ENCODE results near the gene CADM2. TPM values are rescaled to one million over a fixed set of nuclear protein-coding genes. Genes with fewer than 3 reads are reported as not detected.

Gene CADM2
- total RNA-seq, 1 experiment from 2014 or later, result not detected

GRCh38 chr3:85161544-85161943 is 202.8 kb downstream of the CADM2 start:
- Mint-ChIP-seq H3K4me1 (ENCODE audit: insufficient read depth, unreplicated experiment) (peaks cover 8% of the 10 kb centered on the region), H3K4me3 (ENCODE audit: unreplicated experiment) (no peak overlapping the region), H3K27me3 (ENCODE audit: insufficient read depth, unreplicated experiment) (no peaks in the 10 kb centered on the region), H3K9me3 (ENCODE audit: unreplicated experiment) (no peaks in the 10 kb centered on the region), H3K36me3 (ENCODE audit: insufficient read depth, unreplicated experiment) (no peaks in the 10 kb centered on the region), H3K27ac (ENCODE audit: low read depth, unreplicated experiment) (peak overlapping the region; percentile 40)
- CTCF ChIA-PET, result no interaction called here
- intact Hi-C loops (cut with micrococcal nuclease), result no loop called here
- POLR2A ChIA-PET, result no interaction called here
- DNase-seq (ENCODE audit: unreplicated experiment), result peak; percentile 76
- TF ChIP-seq CTCF (IDR thresholded peaks at IDR 0.05; ENCODE audit: unreplicated experiment), result no peak
- no TSS peak for BruUV-seq (replicated peaks)

DNA sequence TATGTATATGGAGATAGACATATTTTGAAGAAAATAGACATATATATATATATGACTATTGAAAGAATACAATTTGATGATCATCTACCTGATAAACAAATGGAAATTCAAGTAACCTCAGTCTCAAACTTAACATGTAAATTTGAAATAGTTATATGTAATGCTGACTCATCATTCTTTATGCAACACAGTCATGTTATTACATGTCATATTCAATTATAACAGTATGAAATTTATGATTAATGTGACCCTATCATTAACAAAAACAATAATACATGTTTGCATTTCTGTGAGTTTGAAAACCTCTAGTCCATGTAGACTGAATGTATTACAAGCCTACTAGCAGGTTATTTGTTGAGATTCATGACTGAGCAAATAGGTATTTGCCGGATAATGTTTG is 204.1 kb downstream of the CADM2 start:
- no peak for TF ChIP-seq CTCF (IDR thresholded peaks at IDR 0.05; ENCODE audit: unreplicated experiment)
- ChIA-PET CTCF (no interaction called here), POLR2A (no interaction called here)
- no peaks in the 10 kb centered on the region for H3K9me3 Mint-ChIP-seq (ENCODE audit: unreplicated experiment)
- BruUV-seq (replicated peaks), result no TSS peak
- no peak for DNase-seq (ENCODE audit: unreplicated experiment)
- H3K36me3 Mint-ChIP-seq (ENCODE audit: insufficient read depth, unreplicated experiment), result no peaks in the 10 kb centered on the region
- peaks cover 8% of the 10 kb centered on the region for H3K4me1 Mint-ChIP-seq (ENCODE audit: insufficient read depth, unreplicated experiment)
- intact Hi-C loops (cut with micrococcal nuclease), result no loop called here
- H3K4me3 Mint-ChIP-seq (ENCODE audit: unreplicated experiment), result no peak overlapping the region
- no peak overlapping the region for H3K27ac Mint-ChIP-seq (ENCODE audit: low read depth, unreplicated experiment)
- no peaks in the 10 kb centered on the region for H3K27me3 Mint-ChIP-seq (ENCODE audit: insufficient read depth, unreplicated experiment)

- Mint-ChIP-seq H3K27me3 (ENCODE audit: insufficient read depth, unreplicated experiment) (no peaks in the 10 kb centered on the region), H3K4me3 (ENCODE audit: unreplicated experiment) (no peak overlapping the region), H3K36me3 (ENCODE audit: insufficient read depth, unreplicated experiment) (no peaks in the 10 kb centered on the region), H3K27ac (ENCODE audit: low read depth, unreplicated experiment) (no peak overlapping the region), H3K4me1 (ENCODE audit: insufficient read depth, unreplicated experiment) (peaks cover 8% of the 10 kb centered on the region), H3K9me3 (ENCODE audit: unreplicated experiment) (no peaks in the 10 kb centered on the region)
- POLR2A ChIA-PET, result no interaction called here
- CTCF ChIA-PET, result interaction anchor here (0.7 kb wide), 1 partner anchor 29 kb away, joined by 3 read pairs; no protein-coding TSS in a partner anchor
- DNase-seq (ENCODE audit: unreplicated experiment), result no peak
- intact Hi-C loops (cut with micrococcal nuclease), result no loop called here
- no TSS peak for BruUV-seq (replicated peaks)
- TF ChIP-seq CTCF (IDR thresholded peaks at IDR 0.05; ENCODE audit: unreplicated experiment), result no peak
Observed at GRCh38 chr3:85164436-85164835, 205.6 kb downstream of the CADM2 start.

- H3K27me3 Mint-ChIP-seq (ENCODE audit: insufficient read depth, unreplicated experiment), result no peaks in the 10 kb centered on the region
- TF ChIP-seq CTCF (IDR thresholded peaks at IDR 0.05; ENCODE audit: unreplicated experiment), result no peak
- no peak overlapping the region for H3K27ac Mint-ChIP-seq (ENCODE audit: low read depth, unreplicated experiment)
- CTCF ChIA-PET, result no interaction called here
- H3K9me3 Mint-ChIP-seq (ENCODE audit: unreplicated experiment), result no peaks in the 10 kb centered on the region
- BruUV-seq (replicated peaks), result no TSS peak
- DNase-seq (ENCODE audit: unreplicated experiment), result no peak
- H3K36me3 Mint-ChIP-seq (ENCODE audit: insufficient read depth, unreplicated experiment), result no peaks in the 10 kb centered on the region
- POLR2A ChIA-PET, result no interaction called here
- intact Hi-C loops (cut with micrococcal nuclease), result no loop called here
- no peaks in the 10 kb centered on the region for H3K4me1 Mint-ChIP-seq (ENCODE audit: insufficient read depth, unreplicated experiment)
- no peak overlapping the region for H3K4me3 Mint-ChIP-seq (ENCODE audit: unreplicated experiment)
Observed at GRCh38 chr3:85167576-85167975, 208.8 kb downstream of the CADM2 start.

Data from MCF 10A (cell line).